HG03571 (cell line): ENCODE data around the gene PI4KA.

Experiments used
- ATAC-seq: cut with Tn5 transposase; IDR thresholded peaks from one replicate; pipeline ENCODE4 v1.9.1; 2021; ENCODE audit not compliant: unreplicated experiment

PI4KA gene

DNA sequence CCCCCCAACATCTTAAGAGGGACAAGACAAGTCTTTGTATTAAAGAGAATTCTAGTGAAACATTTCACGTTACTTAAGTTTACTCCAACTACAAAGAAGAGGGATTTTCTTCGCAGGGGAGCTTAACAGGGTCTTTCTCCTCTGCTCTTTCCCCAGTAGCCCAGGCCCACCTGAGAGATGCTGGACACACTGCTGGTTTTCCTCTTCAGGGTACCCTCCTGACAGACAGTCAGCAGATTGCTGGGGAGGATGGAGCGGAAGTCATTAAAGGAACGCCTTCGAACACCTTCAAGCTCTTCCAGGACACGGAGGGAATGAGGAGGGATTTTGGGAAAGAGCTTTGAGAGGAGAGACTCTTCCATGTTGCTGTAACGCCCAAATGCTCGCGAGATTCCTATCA lies 39.1 kb downstream of the PI4KA start:
- no peak for ATAC-seq

DNA sequence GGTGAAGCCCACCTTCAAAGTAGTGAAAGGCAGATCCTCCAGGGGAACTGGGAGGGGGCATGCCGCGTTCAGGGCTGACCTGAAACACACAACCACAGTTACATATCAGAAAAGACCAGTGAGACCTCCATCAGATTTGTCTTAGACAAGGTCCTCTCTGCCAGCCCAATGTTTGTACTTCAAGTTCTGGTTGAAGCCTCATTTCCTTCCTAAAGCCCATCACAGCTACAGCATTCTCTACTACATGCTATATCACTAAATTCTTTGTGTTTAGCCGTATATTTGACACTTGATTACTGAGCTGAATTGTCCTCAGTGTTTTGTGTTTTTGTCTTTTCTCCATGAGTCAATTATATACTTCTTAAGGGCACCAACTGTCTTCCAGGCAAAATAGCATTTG lies 40.1 kb downstream of the PI4KA start:
- ATAC-seq: no peak

DNA sequence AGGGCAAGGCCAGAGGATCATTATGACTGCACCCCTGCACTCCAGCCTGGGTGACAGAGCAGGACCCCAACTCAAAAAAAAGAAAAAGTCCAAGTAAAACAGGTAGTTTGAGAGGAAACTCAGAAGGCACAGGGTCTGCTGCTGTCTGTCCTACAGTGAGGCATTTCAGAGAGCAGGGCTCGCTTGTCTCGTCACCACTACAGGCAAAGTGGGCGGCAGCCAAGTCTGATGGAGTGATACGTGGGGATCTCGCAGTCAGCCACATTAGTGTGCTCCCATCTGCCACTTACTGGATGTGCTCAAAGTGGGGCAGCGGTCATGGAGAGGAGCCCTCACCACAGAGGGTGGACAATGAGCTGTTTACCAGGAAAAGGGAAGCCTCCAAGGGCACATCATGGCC lies 42.1 kb downstream of the PI4KA start:
- ATAC-seq: no peak

DNA sequence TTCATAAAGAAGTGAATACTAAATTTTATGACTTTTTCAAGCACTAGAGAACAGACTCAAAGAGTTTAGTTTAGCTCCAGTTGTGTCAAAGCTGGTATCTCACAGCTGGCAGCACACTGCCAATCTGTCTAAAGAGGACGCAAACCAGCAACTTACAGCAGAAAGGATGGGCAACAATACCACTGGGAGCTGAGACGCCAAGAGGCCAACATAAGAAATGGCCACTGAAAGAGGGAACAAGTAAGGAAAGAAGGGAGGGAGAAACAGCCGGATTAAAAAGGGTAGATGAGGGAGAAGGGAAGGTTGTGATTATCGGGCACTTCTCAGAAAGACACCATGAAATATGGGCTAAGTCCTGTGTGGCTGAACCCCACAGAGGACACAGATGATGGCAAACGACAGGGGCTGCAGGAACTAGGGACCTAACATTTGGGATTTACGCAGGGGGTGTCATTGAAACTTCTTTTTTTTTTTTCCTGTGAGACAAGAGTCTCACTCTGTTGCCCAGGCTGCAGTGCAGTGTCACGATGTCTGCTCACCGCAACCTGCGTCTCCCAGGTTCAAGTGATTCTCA lies 43.0 kb downstream of the PI4KA start:
- ATAC-seq: no peak

DNA sequence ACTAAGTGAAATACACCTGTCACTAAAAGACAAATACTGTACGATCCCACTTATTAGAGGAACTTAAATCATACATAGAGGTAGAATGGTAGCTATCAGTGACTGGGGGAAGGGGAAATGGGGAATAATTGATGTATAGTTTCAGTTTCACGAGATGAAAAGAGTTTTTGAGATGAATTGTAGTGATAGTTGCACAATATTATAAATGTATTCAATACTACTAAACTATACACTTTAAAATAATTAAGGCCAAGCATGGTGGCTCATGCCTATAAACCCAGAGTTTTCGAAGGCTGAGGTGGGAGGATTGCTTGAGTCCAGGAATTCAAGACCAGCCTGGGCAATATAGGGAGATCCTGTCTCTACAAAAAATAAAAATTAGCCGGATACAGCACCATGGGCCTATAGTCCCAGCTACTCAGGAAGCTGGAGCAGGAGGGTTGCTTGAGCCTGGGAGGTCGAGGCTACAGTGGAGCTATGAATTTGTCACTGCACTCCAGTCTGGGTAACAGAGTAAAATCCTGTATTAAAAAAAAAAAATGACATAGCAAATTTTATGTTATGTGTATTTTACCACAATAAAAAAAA lies 44.3 kb downstream of the PI4KA start:
- ATAC-seq: no peak

DNA sequence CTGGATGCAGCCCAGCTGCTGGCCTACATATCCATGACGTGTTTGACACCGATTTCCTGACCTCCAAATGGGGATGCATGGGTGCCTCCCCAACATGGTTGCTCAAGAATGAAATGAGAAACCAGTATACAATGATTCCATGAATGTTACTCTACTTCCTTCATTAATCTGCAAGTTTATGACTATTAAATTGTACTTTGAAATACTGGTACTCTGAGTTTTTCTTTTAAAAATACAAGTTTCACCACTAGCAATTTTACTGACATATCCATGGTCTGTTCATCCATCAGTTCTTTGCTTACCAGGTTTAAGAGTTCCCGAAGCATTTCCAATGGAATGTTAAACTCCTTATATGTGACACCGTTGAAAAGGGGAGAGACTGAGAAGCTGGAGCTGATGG lies 45.6 kb downstream of the PI4KA start:
- no peak for ATAC-seq

DNA sequence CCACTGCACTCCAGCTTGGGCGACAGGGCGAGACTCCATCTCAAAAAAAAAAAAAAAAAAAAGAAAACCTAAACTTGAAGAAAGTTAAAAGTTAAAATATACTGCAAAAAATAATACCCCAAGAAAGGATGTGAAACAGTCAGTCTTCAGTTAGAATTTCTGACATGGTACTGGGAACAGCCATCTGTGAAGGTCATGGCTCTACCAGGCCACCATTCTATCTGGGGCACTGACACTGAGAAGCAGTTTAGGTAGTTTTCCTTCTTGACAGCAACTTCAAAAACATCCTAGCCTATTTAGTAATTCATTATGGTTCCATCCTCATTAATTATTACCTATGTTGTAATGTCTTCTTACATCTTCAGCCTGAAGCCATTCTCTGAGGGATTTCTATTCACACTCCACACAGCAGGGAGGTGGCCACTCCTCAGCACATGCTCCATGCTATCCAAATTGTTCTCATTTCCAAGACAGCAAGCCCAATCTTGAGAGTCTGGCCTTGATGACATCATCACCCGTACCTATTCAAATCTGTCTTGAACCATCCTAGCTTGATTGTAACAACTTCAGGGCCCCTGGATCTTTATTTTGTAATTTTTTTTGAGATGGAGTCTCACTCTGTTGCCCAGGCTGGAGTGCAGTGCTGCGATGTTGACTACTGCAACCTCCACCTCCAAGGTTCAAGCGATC lies 46.5 kb downstream of the PI4KA start:
- ATAC-seq: no peak

DNA sequence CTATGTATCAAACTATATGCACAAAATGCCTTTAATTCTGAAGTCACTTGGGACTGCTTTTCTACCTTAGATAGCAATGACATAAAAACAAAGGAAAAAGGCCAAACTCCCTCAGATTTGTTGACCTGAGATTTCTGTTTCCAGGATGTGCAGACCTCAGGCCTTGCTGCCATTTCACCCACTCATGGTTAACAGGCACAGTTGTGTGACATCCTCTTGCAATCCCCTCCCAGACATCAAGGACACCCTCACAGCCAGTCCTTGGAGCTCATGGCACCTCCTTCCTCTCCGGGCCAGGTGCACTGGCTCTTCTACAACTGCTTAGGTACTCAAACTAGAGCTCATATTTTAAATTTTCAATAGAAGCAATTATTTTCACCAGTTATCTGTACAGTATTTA lies 47.4 kb downstream of the PI4KA start:
- ATAC-seq: no peak

DNA sequence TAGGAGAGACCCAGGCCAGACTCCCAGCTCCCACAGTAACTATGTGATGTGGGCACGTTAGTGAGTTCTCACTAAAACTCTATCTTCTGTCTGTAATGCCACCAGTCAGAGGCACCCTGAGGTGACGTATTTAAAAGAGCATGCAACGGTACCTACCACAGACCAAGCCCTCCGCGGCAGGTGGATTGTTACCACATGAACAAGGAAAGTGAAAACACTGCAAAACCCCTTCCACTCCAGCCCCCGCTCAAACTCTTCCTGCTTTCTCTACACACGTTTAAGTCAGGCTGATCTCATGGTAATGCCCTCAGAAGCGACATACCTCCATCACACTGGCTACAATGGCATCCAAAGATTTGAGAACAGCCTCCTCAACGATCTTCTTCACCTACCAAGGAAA lies 48.0 kb downstream of the PI4KA start:
- ATAC-seq: no peak

DNA sequence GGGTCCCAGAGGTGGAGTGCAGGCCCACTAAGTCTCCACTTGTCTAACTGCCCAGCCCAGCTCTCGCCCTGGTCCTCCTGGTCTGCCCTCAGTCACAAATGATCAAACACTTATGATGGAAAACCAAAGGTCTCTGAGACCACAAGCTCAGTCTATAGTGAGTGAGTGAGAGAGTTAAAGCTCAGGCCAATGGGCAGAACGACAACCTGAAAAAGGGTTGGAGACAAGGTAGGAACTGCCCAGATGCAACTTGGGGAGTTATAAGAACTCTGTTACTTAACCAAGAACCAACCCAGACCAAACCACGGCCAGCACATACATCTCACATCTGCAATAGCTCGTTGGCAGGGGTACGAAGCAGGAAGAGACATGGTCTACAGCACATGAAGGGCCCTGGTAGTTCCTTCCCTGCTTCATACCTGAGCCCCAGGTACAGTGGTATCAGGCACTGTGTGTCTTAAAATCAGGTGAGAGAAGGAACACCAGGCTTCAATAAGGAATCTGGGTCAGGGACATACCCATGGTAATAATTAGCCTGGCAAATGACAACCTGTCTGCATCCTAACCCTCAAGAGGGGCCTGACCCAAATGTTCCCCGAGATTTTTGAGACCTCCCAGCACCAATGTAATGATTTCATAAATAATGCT lies 48.9 kb downstream of the PI4KA start:
- ATAC-seq: no peak

DNA sequence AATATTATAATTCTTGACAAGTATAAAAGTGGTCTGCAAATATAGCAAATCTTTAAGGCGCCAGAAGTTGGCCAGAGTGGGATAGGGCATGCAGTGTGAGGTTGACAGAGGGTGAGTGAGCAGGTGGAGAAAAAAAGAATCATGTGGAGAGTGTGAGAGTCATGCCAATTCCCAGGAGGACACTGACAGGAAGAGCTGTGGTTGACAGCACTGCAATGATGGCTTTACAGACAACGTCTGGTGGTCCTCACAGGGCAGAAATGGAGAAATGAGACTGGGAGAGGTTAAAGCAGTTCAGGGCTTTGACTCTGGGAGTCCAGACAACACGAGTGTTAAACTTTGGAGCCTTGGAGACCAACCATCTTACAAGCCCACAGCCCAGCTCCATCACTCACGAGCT lies 49.8 kb downstream of the PI4KA start:
- no peak for ATAC-seq

DNA sequence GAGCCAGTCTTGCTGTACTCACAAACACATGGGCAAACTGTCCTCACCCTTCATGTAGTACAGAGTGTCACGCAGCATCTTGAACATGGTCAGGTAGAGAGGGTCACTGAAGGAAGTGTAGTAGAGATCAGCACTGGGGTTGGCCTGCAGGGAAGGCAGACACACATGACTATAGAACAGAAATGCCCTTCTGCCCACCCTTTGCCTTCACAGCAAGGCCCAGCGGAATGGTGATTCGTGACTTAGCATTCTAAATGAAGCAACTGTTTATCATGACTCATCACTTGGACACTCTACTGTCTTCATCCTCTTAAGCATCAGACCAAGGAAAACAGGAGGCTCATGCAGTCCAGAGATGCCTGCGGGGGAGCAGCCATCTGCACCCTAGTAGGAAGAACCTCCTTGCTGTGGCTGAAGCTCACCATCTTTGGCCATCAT lies 51.3 kb downstream of the PI4KA start:
- ATAC-seq: no peak

DNA sequence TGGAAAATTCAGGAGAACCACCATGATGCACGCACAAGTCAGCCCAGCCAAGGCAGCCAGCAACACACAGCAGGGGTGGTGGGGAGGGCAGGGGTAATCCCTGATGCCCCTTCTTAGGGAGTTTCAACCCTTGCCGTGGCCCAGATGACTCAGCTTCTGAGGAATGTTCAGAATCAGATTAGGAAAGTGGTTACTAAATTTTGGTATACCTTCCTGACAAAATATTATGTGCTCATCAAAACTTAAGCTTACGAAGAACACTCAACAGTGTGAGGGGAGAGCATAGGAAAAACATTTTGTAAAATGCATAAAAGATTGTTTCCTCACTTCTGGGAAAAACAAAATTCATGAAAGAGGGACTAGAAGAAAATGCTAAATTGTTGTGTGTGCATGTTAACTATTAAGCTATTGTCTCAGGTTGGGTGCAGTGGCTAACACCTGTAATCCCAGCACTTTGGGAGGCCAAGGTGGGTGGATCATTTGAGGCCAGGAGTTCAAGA lies 52.6 kb downstream of the PI4KA start:
- ATAC-seq: no peak

DNA sequence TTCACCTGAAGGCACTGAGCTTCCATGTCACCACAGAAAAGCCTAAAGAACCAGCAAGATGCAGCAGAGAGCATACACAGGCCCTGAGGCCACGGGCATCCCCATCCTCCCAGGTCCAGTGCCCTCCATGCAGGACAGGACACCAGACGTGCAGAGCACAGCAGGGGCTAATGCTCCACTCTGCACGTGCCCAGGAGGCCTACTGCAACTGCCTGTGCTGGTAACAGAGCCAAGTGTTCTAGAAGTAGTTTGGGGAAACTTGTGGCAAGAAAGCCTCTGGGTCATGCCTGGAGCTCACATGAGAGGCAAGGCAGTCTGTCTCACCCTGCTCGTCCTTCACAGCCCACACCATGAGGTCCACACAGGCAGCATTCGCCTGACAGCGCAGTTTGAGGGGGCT lies 54.0 kb downstream of the PI4KA start:
- ATAC-seq: no peak

DNA sequence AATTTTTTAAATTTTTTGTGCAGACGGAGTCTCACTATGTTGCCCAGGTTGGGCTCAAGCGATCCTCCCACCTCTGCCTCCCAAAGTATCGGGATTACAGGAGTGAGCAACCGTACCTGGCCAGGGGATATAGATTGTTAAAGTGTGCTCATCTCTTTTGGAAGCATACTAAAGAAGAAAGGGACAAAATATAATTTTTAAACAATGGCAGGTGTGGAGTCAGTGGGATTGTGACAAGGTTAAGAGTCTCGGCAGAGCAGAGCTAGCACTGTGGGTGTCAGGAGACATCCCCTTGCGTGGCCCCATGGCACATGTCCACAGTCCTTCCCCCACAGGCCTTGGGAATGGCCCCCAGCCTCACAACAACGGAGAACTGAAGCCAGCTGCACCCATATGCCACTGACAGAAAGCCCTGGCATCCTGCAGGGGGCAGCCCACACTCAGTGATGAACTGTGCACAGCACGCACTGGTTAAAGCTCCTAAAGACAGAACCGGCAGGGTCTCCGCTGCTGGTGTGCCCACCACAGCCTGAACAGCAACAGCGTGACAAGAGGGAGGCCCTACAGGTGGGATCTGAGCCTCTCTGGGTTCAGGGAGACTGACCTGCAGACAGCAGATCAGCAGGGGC lies 54.8 kb downstream of the PI4KA start:
- no peak for ATAC-seq

DNA sequence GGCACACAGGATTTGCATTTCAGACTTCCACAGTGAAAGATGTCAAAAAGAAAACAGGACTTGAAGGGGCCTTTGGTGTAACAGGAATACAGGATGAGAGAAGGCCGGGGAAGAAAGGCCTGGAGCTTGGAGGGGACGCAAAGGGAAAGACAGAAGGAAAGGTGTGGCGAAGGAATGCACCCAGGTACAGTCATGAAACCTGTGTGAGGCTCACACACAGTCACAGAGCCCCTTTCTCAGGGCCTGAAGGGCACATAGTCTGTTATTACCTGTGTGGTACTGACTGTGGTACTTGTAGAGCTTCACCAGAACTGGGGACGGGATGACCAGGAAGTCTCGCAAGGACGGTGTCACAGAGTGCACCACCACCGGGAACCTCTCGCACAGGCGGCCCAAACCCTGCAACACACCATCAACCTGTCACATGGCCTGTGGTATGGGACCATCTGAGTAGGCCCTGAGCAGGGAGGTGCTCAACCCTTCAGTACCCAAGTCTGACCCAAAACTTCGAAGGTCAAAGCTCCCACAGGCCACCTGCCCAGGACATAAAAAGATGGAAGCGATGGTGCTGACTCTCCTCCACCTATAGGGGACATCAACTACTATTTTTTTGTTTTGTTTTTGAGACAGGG lies 55.6 kb downstream of the PI4KA start:
- ATAC-seq: no peak

DNA sequence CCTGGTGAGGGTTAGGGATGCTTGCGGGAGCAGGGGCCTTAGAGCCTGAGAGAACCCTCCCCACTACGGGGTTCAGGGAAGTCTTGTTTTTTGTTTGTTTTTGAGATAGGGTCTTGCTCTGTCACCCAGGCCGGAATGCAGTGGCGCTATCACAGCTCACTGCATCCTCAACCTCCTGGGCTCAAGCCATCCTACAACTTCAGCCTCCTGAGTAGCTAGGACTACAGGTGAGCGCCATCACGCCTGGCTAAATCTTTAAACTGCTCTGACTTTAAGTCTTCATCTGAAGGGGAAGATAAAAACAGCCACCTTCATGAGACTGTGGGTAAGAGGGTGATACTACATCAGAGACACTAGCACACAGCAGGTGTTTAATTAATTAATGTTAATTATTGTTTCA lies 56.2 kb downstream of the PI4KA start:
- ATAC-seq: no peak

DNA sequence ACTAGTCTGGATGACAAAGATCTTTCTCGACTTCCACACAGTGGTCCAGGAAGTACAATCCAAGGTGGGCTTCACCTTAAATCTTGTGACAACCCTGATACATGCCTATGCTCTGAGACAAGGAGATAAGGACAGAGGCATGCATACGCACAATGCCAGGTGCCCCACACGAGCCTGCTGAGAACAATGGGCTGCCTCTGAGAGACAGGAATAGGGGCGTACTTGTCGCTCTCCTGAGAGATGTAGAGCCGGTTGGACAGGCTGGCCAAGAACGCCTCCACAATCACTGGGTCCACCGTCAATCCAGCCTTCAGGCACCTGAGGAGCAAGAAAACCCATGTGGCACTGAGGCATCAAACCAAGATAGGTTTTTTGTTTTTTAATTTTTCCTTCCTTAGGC lies 59.2 kb downstream of the PI4KA start:
- no peak for ATAC-seq

DNA sequence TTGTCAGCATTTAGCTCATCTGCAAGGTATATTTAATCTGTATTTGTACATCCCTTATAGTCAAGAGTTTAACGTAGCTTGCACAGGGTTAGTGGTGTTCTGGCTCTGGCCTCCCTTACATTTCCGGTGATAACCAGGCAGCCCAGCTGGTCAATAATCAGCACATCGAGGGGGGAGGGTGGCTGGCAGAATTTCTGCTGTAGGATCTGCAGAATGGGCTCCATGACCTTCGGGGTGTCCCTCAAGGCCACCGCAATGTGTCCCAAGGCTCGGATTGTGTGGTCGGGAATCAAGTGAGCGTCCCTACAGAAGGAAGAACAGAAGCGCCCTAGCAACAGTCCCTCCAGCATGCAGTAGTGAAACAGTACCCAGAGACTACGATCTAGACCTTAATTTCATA lies 59.6 kb downstream of the PI4KA start:
- ATAC-seq: no peak

DNA sequence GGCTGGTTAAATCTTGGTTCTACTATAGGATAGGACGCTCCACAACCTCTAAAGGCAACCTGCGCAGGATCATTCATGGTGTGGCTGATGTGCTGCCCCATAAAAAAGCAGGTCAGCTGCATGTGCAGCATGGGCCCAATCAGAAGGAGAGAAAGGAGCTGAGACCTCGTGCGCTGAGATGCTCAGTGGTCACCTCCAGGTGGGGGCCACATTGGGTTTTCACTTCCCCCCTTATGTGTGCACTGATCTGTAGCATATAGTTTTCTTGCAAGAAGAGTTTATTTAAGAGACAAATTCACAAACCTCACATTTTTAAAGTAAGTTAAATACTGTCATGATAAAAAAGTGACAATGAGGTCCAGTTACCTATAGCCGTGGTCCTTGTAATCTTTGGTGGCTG lies 60.4 kb downstream of the PI4KA start:
- ATAC-seq: no peak

DNA sequence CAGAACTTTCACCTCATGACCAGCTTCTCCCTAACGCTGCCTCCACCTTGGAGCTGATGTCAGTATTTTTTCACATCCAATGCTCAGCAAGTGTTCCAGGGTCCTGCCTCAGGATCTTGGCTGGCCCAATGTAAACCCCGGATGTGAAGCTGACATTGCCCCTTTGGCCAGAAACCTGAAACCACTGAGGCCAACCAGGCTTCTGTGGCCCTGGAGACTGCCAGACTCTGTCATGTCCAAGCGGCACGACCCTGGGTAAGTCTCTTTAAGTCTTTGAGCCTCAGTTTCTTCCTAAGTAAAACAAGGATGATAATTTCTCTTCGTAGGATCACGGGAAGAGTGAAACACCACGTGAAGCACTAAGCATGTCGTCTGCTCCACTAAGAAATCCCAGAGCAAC lies 61.9 kb downstream of the PI4KA start:
- ATAC-seq: no peak
